HepG2 (cell line): ENCODE measurements around the gene NFAT5. TPM values are rescaled to one million over a fixed set of nuclear protein-coding genes. Genes with fewer than 3 reads are reported as not detected.

ENCODE experiments used
- ATF7-NPFF ChIP-seq: sonication (generic); formaldehyde crosslinking; IDR thresholded peaks from 2 replicates; pipeline ENCODE4 v1.8.1; 2023; ENCODE audit warnings: mild to moderate bottlenecking, low read depth, missing genetic modification reagents, moderate library complexity
- EEA1 ChIP-seq: sonication (generic); formaldehyde crosslinking; IDR thresholded peaks from 2 replicates; pipeline ENCODE4 v1.5.1; 2020; ENCODE audit warnings: mild to moderate bottlenecking, missing genetic modification reagents, borderline replicate concordance
- EHMT2 ChIP-seq: fragments of 200-600 bp; sonication (generic); IDR thresholded peaks from 2 replicates; pipeline ENCODE4 v1.7.0; 2017; ENCODE audit warnings: antibody characterized with exemption, low read depth, low read length, borderline replicate concordance
- FOXC1 ChIP-seq: sonication (generic); formaldehyde crosslinking; IDR thresholded peaks from 2 replicates; pipeline ENCODE4 v1.8.0; 2022; ENCODE audit warnings: mild to moderate bottlenecking, missing genetic modification reagents, borderline replicate concordance
- KAT8 ChIP-seq: IDR thresholded peaks from 2 replicates; pipeline ENCODE4 v1.6.1; 2016; ENCODE audit warnings: missing genetic modification reagents, missing compliant biosample characterization
- KLF15 ChIP-seq: sonication (generic); formaldehyde crosslinking; IDR thresholded peaks from 2 replicates; pipeline ENCODE4 v1.8.1; 2023; ENCODE audit warnings: borderline replicate concordance, mild to moderate bottlenecking, inconsistent platforms, missing genetic modification reagents, mixed read lengths
- NCOA2 ChIP-seq: sonication (generic); formaldehyde crosslinking; IDR thresholded peaks from 2 replicates; pipeline ENCODE4 v1.8.0; 2022; ENCODE audit warnings: inconsistent platforms
- POLR2G ChIP-seq: fragments of 200-400 bp; formaldehyde crosslinking; IDR thresholded peaks from 2 replicates; pipeline ENCODE4 v1.6.1; 2018; ENCODE audit warnings: mild to moderate bottlenecking, low read depth, low read length, moderate library complexity
- PPARG ChIP-seq: conservative IDR thresholded peaks from 2 replicates; pipeline ENCODE4 v1.6.1; 2016; ENCODE audit warnings: missing biosample characterization, missing genetic modification reagents
- RBAK ChIP-seq: sonication (generic); formaldehyde crosslinking; IDR thresholded peaks from 2 replicates; pipeline ENCODE4 v1.5.1; 2020; ENCODE audit warnings: mild to moderate bottlenecking, missing genetic modification reagents
- XRCC5 ChIP-seq: fragments of 200-400 bp; formaldehyde crosslinking; optimal IDR thresholded peaks from 2 replicates; pipeline ENCODE3; 2017; ENCODE audit warnings: mild to moderate bottlenecking, low read length
- ZBTB39 ChIP-seq: sonication (generic); formaldehyde crosslinking; IDR thresholded peaks from 2 replicates; pipeline ENCODE4 v1.5.0; 2020; ENCODE audit warnings: missing genetic modification reagents
- ZNF335 ChIP-seq: sonication (generic); formaldehyde crosslinking; IDR thresholded peaks from 2 replicates; pipeline ENCODE4 v1.4.0; 2020; ENCODE audit warnings: missing genetic modification reagents
- polyA plus RNA-seq, 8 experiments: library from polyadenylated mRNA; depleted of rRNA in 3 of 8; stranded (reverse) in 7 of 8; unstranded in 1 of 8; fragments of >200 nt; fragmentation: Illumina TruSeq in 4 of 8; extraction: Trizol in 4 of 8; gene quantifications; 2 replicates each; pipeline versions ENCODE4 v1.2.1 to v1.2.3, GENCODE V29; 2011 to 2016; ENCODE audit warnings: low read depth in 4 of 8, missing spikeins in 1 of 8, mixed read lengths in 1 of 8; ENCODE audit not compliant: insufficient read depth in 1 of 8
- total RNA-seq, 5 experiments: library from RNA; depleted of rRNA; stranded (reverse); fragments of >200 nt; fragmentation: Illumina TruSeq; extraction: Trizol; gene quantifications; 2 replicates each; pipeline ENCODE4 v1.2.3, GENCODE V29; 2016; ENCODE audit warnings: low read depth in 1 of 5
- TF ChIP-seq, protein P1 (sequence below): sonication (generic); formaldehyde crosslinking; IDR thresholded peaks from 2 replicates; pipeline ENCODE4 v1.4.0; 2020; ENCODE audit warnings: mild to moderate bottlenecking, missing genetic modification reagents
- TF ChIP-seq, protein P2 (sequence below): sonication (generic); formaldehyde crosslinking; IDR thresholded peaks from 2 replicates; pipeline ENCODE4 v1.8.1; 2023; ENCODE audit warnings: mild to moderate bottlenecking, moderate library complexity, missing genetic modification reagents

Gene NFAT5
- total and polyA plus RNA-seq, 2 of the 13 experiments (the other 11 are each of a cell fraction or from before 2014, with no cell fraction given) = 20.5 to 54.3 TPM

DNA sequence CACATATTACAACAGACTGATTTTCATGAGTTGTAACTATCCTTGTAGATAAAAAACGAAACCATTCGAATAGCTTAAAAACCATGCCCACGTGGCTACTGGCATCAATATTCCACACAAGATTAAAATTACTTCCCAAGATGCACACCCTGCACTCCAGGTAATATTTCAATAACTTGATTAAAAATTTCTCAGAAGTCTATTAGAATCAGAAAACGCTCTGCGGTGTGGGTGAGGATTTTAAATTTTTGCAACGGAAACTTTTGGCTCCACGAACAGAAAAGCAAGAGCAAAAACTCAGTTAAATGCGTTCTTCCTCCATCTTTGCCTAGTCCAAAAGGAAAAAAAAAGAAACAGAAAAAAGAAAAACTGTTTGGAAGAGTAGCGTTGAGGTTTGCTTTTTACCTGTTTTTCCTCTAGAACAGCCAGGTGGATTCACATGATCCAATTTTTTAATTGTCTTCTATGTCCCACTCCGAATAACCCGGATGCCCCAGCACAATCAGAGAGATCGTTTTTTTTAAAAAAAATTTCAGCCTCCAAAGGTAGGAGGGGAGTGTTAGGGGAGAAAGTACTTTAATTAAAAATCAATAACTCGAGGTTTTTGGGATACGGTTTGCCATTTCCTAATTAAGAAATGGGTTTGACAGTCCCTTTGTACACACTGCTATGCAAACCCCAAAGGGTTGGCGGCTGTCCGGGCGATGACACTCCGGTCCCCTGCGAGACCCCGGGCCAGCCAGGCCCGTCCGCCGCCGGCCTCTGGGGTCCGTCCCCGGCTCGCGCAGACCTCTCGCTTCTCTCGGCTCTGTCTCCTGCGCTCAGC is 708 bp upstream of the NFAT5 start (continued):
- TF ChIP-seq EEA1 (CRISPR knock-in tag) (no peak), RBAK (no peak), ZNF335 (CRISPR knock-in tag) (no peak; the same call in 1 of the 2 replicates), NCOA2 (CRISPR knock-in tag) (no peak), FOXC1 (CRISPR knock-in tag) (no peak), POLR2G (peak; percentile 92; the same call in 1 of the 2 replicates), ATF7-NPFF (no peak), XRCC5 (no peak), ZBTB39 (CRISPR knock-in tag) (no peak), KLF15 (CRISPR knock-in tag) (no peak), EHMT2 (no peak), PPARG (CRISPR knock-in tag) (no peak; the same call in 1 of the 2 replicates), KAT8 (CRISPR knock-in tag) (no peak)
- TF ChIP-seq, protein P1, sequence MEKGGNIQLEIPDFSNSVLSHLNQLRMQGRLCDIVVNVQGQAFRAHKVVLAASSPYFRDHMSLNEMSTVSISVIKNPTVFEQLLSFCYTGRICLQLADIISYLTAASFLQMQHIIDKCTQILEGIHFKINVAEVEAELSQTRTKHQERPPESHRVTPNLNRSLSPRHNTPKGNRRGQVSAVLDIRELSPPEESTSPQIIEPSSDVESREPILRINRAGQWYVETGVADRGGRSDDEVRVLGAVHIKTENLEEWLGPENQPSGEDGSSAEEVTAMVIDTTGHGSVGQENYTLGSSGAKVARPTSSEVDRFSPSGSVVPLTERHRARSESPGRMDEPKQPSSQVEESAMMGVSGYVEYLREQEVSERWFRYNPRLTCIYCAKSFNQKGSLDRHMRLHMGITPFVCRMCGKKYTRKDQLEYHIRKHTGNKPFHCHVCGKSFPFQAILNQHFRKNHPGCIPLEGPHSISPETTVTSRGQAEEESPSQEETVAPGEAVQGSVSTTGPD (CRISPR knock-in tag) = no peak
- TF ChIP-seq, protein P2, sequence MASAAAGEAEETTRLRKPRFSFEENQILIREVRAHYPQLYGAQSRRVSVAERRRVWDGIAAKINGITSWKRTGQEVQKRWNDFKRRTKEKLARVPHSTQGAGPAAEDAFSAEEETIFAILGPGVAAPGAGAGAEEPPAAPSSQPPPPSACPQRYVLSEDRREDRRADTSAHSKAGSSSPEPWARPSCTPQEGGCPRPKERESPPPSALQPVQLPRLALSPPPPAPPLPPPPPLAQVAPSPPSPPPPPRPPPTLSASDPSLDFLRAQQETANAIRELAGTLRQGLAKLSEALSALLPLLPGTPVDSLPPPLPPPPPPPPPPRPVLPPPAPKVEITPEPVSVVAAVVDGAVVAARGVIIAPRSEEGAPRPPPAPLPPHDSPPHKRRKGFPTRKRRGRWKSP (CRISPR knock-in tag) = no peak
